Measurements from ENCODE around the gene SLITRK1. TPM values are rescaled to one million over a fixed set of nuclear protein-coding genes. Genes with fewer than 3 reads are reported as not detected.

SLITRK1 gene, protein sequence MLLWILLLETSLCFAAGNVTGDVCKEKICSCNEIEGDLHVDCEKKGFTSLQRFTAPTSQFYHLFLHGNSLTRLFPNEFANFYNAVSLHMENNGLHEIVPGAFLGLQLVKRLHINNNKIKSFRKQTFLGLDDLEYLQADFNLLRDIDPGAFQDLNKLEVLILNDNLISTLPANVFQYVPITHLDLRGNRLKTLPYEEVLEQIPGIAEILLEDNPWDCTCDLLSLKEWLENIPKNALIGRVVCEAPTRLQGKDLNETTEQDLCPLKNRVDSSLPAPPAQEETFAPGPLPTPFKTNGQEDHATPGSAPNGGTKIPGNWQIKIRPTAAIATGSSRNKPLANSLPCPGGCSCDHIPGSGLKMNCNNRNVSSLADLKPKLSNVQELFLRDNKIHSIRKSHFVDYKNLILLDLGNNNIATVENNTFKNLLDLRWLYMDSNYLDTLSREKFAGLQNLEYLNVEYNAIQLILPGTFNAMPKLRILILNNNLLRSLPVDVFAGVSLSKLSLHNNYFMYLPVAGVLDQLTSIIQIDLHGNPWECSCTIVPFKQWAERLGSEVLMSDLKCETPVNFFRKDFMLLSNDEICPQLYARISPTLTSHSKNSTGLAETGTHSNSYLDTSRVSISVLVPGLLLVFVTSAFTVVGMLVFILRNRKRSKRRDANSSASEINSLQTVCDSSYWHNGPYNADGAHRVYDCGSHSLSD
- total RNA-seq (not detected in 2 replicates), polyA plus RNA-seq (not detected in 2 replicates), polyA minus RNA-seq (not detected in 2 replicates), Bru-seq, nascent RNA (not detected), BruChase-seq, experiment 1, labeled RNA remaining after a 6-hour chase (not detected), BruChase-seq, experiment 2, labeled RNA remaining after a 2-hour chase (not detected)
- polyA plus RNA-seq (2011; cell fraction: cytosol; rRNA removed) = not detected in 2 replicates
- not detected in 2 replicates for polyA plus RNA-seq (2011; cell fraction: nucleus; rRNA removed)
- polyA plus RNA-seq (2012) = not detected in 2 replicates
- polyA minus RNA-seq (2011; cell fraction: cytosol; rRNA and poly(A)+ RNA removed) = not detected
- not detected in 2 replicates for polyA minus RNA-seq (2011; cell fraction: nucleus; rRNA and poly(A)+ RNA removed)
- long read RNA-seq = 0 reads

DNA sequence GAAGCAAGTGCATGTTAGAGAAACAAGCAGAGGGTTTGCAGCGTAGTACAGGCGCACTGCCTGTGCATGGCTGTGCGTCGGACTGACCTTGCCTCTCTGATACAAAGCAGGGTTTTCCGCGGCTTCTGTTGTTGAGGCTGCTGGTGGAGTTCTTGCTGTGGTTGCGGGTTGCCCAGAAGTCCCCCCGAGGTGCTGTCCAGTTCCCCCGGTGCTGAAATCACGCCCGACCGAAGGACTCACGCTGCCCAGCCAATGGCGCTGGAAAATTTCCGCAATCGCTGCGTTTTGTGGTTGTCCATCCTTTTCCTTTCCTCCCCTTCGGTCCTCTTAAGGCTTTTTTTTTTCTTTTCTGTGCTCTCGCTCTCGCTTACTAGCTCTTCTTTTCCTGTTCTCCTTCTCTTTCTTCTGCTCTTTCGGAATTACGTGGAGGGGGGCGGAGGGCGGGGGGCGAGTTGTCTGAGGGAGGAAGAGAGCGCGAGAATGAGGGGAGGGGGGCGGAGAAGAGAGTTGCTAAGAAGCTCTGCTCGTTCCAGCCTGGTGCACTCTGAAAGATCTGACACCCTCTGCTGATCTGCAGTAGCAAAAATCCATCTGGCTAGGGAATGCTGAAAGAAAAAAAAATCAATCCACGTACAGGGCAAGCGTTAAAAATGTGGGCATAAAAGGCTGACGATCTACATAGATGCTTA lies at the start of gene SLITRK1:
Gene SLITRK1, minus strand, starts transcription at position 558 of the 689 bp plus-strand sequence. CDS start 967 bp downstream, outside the sequence.
- DNase-seq (ENCODE audit: low read depth, low spot score) (no peak), FAIRE-seq (no peak)
- ChIA-PET POLR2A (no interaction called here), CTCF (no interaction called here)
- no peaks in the 10 kb centered on the region for H3K79me2 ChIP-seq (ENCODE audit: control insufficient read depth, insufficient read depth, low read length)
- no peak within 1 kb of the TSS for H3K4me3 ChIP-seq (replicated peaks in 1 of 3; ENCODE audit: insufficient read depth in 1 of 3, low read depth in 1 of 3, low read length in 3 of 3)
- no peaks in the 10 kb centered on the region for H3K9me3 ChIP-seq (replicated peaks; ENCODE audit: control insufficient read depth, insufficient read depth, low read length)
- no peak within 1 kb of the TSS for H2AFZ ChIP-seq (ENCODE audit: low read depth, low read length)
- H3K4me2 ChIP-seq (ENCODE audit: insufficient read depth, low read length) = no peak within 1 kb of the TSS
- intact Hi-C loops (cut with micrococcal nuclease) = no loop called here
- no peak within 1 kb of the TSS for H3K9ac ChIP-seq (replicated peaks; ENCODE audit: extremely low read depth, insufficient read depth, low read length)
- dilution Hi-C loops (cut with MboI; ENCODE audit: extremely low pct_ligation_motif_present, low sequenced_read_pairs) = no loop called here
- no peak for TF ChIP-seq GATA2 (IDR thresholded peaks at IDR 0.05; ENCODE audit: insufficient read depth, insufficient read length, low read depth, low read length)
- no peak for TF ChIP-seq JUN (IDR thresholded peaks at IDR 0.05; ENCODE audit: borderline replicate concordance, insufficient read depth, insufficient read length, low read depth)
- no peak for TF ChIP-seq MYC (IDR thresholded peaks at IDR 0.05; ENCODE audit: low read depth, low read length)
- no peak for TF ChIP-seq POLR2A (IDR thresholded peaks at IDR 0.05; ENCODE audit: low read depth, low read length)
- TF ChIP-seq, protein P1, sequence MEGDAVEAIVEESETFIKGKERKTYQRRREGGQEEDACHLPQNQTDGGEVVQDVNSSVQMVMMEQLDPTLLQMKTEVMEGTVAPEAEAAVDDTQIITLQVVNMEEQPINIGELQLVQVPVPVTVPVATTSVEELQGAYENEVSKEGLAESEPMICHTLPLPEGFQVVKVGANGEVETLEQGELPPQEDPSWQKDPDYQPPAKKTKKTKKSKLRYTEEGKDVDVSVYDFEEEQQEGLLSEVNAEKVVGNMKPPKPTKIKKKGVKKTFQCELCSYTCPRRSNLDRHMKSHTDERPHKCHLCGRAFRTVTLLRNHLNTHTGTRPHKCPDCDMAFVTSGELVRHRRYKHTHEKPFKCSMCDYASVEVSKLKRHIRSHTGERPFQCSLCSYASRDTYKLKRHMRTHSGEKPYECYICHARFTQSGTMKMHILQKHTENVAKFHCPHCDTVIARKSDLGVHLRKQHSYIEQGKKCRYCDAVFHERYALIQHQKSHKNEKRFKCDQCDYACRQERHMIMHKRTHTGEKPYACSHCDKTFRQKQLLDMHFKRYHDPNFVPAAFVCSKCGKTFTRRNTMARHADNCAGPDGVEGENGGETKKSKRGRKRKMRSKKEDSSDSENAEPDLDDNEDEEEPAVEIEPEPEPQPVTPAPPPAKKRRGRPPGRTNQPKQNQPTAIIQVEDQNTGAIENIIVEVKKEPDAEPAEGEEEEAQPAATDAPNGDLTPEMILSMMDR (IDR thresholded peaks at IDR 0.05; ENCODE audit: extremely low read depth in 1 of 2, insufficient read depth in 1 of 2, low read depth in 1 of 2, low read length in 2 of 2) = no peak
- TF ChIP-seq POLR2AphosphoS5 (IDR thresholded peaks at IDR 0.05; ENCODE audit: insufficient read depth, low read depth, low read length) = no peak
- TF ChIP-seq, protein P2, sequence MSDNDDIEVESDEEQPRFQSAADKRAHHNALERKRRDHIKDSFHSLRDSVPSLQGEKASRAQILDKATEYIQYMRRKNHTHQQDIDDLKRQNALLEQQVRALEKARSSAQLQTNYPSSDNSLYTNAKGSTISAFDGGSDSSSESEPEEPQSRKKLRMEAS (IDR thresholded peaks at IDR 0.05; ENCODE audit: insufficient read depth, insufficient read length) = no peak
- TF ChIP-seq EZH2 (IDR thresholded peaks at IDR 0.05; ENCODE audit: borderline replicate concordance, low read depth, low read length, severe bottlenecking) = no peak
- no peak for TF ChIP-seq FOS (IDR thresholded peaks at IDR 0.05; ENCODE audit: borderline replicate concordance, insufficient read depth, low read length)
- BruUV-seq (replicated peaks) = no TSS peak
- no peak within 1 kb of the TSS for H3K27ac ChIP-seq (ENCODE audit: insufficient read depth, low read depth, low read length)
- no peaks in the 10 kb centered on the region for H3K27me3 ChIP-seq (ENCODE audit: control insufficient read depth in 2 of 2, insufficient read depth in 2 of 2, low read length in 2 of 2)
- H3K36me3 ChIP-seq (ENCODE audit: control insufficient read depth in 2 of 2, extremely low read depth in 1 of 2, insufficient read depth in 2 of 2, low read length in 2 of 2) = no peaks in the 10 kb centered on the region
- no peaks in the 10 kb centered on the region for H3K4me1 ChIP-seq (ENCODE audit: control insufficient read depth, extremely low read depth, insufficient read depth, low read length)
- H4K20me1 ChIP-seq (replicated peaks; ENCODE audit: control insufficient read depth, extremely low read depth, insufficient read depth, low read length) = no peaks in the 10 kb centered on the region
- no peaks in the 10 kb centered on the region for H3K9me1 ChIP-seq (replicated peaks; ENCODE audit: control insufficient read depth, extremely low read depth, insufficient read depth, low read length)

Measured in endothelial cell of umbilical vein (primary cell).